DOHH2 (cell line): ENCODE measurements around the gene H1-8.

Experiments used
- EZH2phosphoT487 ChIP-seq: fragments of 200-600 bp; sonication (generic); IDR thresholded peaks from 2 replicates; pipeline ENCODE4 v1.6.1; 2017; ENCODE audit warnings: borderline replicate concordance, mild to moderate bottlenecking, antibody characterized with exemption, low read length, moderate library complexity, mixed read lengths
- TF ChIP-seq, protein P1 (sequence below): fragments of 200-600 bp; sonication (generic); IDR thresholded peaks from one replicate; pipeline ENCODE4 v1.5.1; 2014; ENCODE audit warnings: antibody characterized with exemption, mild to moderate bottlenecking, low read depth, low read length; ENCODE audit not compliant: poor library complexity, severe bottlenecking

DNA sequence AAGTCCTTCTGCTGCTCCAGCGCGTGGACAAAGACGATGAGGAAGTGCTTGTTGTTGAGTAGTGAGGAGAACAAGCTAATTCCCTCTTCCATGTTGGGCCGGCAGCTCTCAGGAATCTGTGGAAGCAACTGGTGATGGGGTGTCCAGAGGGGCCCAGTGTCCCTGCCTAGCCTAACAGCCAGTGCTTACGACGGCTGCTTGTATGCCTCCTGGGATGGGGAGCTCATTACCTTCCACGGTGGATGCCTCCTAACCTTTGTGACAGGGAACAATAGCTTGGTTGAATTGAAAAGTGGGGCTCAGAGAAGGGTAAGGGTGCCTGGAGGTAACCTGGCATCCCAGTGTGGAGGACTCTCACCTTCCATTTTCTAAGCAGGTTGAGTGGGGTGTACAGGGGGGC, 22.9 kb downstream of the H1-8 start:
- TF ChIP-seq, protein P1, sequence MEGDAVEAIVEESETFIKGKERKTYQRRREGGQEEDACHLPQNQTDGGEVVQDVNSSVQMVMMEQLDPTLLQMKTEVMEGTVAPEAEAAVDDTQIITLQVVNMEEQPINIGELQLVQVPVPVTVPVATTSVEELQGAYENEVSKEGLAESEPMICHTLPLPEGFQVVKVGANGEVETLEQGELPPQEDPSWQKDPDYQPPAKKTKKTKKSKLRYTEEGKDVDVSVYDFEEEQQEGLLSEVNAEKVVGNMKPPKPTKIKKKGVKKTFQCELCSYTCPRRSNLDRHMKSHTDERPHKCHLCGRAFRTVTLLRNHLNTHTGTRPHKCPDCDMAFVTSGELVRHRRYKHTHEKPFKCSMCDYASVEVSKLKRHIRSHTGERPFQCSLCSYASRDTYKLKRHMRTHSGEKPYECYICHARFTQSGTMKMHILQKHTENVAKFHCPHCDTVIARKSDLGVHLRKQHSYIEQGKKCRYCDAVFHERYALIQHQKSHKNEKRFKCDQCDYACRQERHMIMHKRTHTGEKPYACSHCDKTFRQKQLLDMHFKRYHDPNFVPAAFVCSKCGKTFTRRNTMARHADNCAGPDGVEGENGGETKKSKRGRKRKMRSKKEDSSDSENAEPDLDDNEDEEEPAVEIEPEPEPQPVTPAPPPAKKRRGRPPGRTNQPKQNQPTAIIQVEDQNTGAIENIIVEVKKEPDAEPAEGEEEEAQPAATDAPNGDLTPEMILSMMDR: no peak
- no peak for TF ChIP-seq EZH2phosphoT487
